Ovary (tissue), 9 donors: ENCODE measurements around the gene KCNQ5. TPM values are rescaled to one million over a fixed set of nuclear protein-coding genes. Genes with fewer than 3 reads are reported as not detected.

ENCODE experiments used
- DNase-seq, 5 donors: peaks; one replicate each; pipeline ENCODE4 v3.0.0-alpha.2; 2019 to 2020
- H3K27ac ChIP-seq, 2 donors: fragments of 200-600 bp; one replicate each; pipeline versions ENCODE4 v1.5.1 to v1.8.0; 2019 to 2022
- H3K27me3 ChIP-seq: fragments of 200-600 bp; one replicate; pipeline ENCODE4 v1.8.0; 2022
- H3K36me3 ChIP-seq: fragments of 200-600 bp; sonication (generic); one replicate; pipeline ENCODE4 v1.5.1; 2019
- H3K4me1 ChIP-seq: one replicate; pipeline ENCODE4 v1.8.1; 2013; ENCODE audit warnings: mild to moderate bottlenecking, moderate library complexity; ENCODE audit not compliant: insufficient read depth
- H3K4me3 ChIP-seq: fragments of 200-600 bp; sonication (generic); one replicate; pipeline ENCODE4 v1.5.1; 2017
- H3K9me3 ChIP-seq, 2 donors: fragments of 200-600 bp in 1 of 2; sonication (generic) in 1 of 2; one replicate each; pipeline versions ENCODE4 v1.5.1 to v1.8.1; 2013 to 2019; ENCODE audit warnings: mild to moderate bottlenecking in 1 of 2, moderate library complexity in 1 of 2
- EP300 ChIP-seq: sonication (generic); formaldehyde crosslinking; IDR thresholded peaks from one replicate; pipeline ENCODE4 v1.6.1; 2017; ENCODE audit warnings: antibody characterized with exemption
- POLR2A ChIP-seq: fragments of 450-650 bp; IDR thresholded peaks from one replicate; pipeline ENCODE4 v1.6.1; 2017; ENCODE audit warnings: antibody characterized with exemption, mild to moderate bottlenecking, moderate library complexity
- WGBS, 3 donors: extraction: QIAGEN DNeasy Blood & Tissue Kit in 1 of 3; methylation state at CpG; one replicate each; pipeline versions ENCODE4 v1.1.5 to v1.1.7; 2013 to 2017; 5-methylcytosine and 5-hydroxymethylcytosine counted together
- intact Hi-C, 4 donors: fragments of 100-400 bp; cut with DNase I; formaldehyde crosslinking; loops; one replicate each; pipeline versions ENCODE4 v1.11.0 to v1.15.1; 2022 to 2023
- polyA plus RNA-seq, 2 donors: library from polyadenylated mRNA; stranded (reverse); fragments of 200-250 nt in 1 of 2; fragments of 350-450 nt in 1 of 2; fragmentation: Illumina TruSeq in 1 of 2; extraction: RNeasy Lipid Tissue Mini Kit (QIAGEN cat#74804) in 1 of 2; gene quantifications; one replicate each; pipeline ENCODE4 v1.2.3, GENCODE V29; 2013 to 2014
- total RNA-seq, 7 donors: library from RNA; depleted of rRNA in 2 of 7; stranded (reverse); fragments of >200 nt in 2 of 7; fragmentation: NEBNext Ultra II Directional in 3 of 7; extraction: Animal tissue kit (Norgen Biotek cat#: 25700) in 3 of 7; gene quantifications; one replicate each; pipeline versions ENCODE4 v1.1.0 to v1.2.4, GENCODE V29; 2016 to 2023
- TF ChIP-seq, protein P1 (sequence below), 3 donors: fragments of 450-650 bp in 2 of 3; fragments of 200-600 bp in 1 of 3; IDR thresholded peaks; one replicate each; pipeline versions ENCODE4 v1.5.1 to v1.8.0; 2016 to 2022; ENCODE audit warnings: antibody characterized with exemption in 3 of 3, mild to moderate bottlenecking in 1 of 3
- donor health status: DM: no; HTN: no; CAD: no; lungs with moderate emphysema.
- donor health status: DM: no; HTN: no; CAD: no.
- donor health status: Bipolar disorder and iron deficiency.
- donor health status: DM: yes; HTN: yes; CAD: no.
- donor health status: DM: no; HTN: no; CAD: no.
- donor health status: DM: yes; HTN: yes; CAD: no.

KCNQ5 gene
- total and polyA plus RNA-seq, 9 donors: 0.02 to 0.80 (median 0.15) TPM; not detected in 2

DNA sequence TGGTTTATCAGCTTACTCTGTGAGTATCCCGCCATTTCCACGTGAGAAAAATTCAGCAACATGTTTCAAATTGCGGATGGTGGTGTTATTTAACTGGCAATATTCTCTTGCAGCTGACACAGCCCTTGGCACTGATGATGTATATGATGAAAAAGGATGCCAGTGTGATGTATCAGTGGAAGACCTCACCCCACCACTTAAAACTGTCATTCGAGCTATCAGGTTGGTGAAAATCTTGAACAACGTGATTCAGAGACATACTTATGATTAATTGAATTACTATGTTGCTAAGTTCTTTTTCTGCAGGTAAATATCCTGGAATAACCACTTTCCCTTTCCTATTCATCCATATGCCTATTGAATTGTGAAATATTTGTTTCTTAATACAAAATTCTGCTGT, 547.8 kb downstream of the KCNQ5 start:
- Histone ChIP-seq H3K4me3 (no peak overlapping the region), H3K9me3 (no peaks in the 10 kb centered on the region), H3K27me3 (no peaks in the 10 kb centered on the region), H3K4me1 (no peaks in the 10 kb centered on the region), H3K27ac (no peak overlapping the region), H3K36me3 (no peaks in the 10 kb centered on the region)
- DNase-seq: no peak
- TF ChIP-seq, protein P1, sequence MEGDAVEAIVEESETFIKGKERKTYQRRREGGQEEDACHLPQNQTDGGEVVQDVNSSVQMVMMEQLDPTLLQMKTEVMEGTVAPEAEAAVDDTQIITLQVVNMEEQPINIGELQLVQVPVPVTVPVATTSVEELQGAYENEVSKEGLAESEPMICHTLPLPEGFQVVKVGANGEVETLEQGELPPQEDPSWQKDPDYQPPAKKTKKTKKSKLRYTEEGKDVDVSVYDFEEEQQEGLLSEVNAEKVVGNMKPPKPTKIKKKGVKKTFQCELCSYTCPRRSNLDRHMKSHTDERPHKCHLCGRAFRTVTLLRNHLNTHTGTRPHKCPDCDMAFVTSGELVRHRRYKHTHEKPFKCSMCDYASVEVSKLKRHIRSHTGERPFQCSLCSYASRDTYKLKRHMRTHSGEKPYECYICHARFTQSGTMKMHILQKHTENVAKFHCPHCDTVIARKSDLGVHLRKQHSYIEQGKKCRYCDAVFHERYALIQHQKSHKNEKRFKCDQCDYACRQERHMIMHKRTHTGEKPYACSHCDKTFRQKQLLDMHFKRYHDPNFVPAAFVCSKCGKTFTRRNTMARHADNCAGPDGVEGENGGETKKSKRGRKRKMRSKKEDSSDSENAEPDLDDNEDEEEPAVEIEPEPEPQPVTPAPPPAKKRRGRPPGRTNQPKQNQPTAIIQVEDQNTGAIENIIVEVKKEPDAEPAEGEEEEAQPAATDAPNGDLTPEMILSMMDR (IDR thresholded peaks at IDR 0.05): no peak
- intact Hi-C loops: loop anchor here in 1 of 4 donors (2.0 kb wide), 1 partner anchor 59 kb away; no protein-coding TSS in a partner anchor
- WGBS, 3 donors: 71 to 79% (median 73%) methylated on average over 5 of the region's 5 CpGs

DNA sequence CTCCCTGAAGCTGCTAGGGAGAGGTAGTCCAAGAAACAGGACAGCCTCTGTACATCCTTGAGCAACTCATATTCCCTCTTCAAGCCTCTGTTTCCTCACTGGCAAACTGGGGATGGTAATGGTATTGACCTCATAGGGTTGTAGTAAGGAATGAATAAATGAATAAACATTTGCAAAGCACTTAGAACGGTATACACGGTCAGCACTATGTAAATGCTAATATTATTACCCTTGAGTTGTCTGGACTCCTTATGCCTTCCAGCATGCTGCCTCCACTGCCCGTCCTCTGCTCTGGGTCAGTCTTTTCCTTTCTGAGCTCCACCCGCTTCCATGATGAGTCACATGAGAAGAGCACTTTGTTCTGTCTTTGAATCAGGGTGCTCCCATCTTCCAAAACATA, 552.8 kb downstream of the KCNQ5 start:
- Histone ChIP-seq H3K4me3 (no peak overlapping the region), H3K4me1 (no peaks in the 10 kb centered on the region), H3K36me3 (no peaks in the 10 kb centered on the region), H3K27me3 (no peaks in the 10 kb centered on the region), H3K9me3 (no peaks in the 10 kb centered on the region), H3K27ac (no peak overlapping the region)
- WGBS, 3 donors: 86 to 92% (median 88%) methylated on average over 4 of the region's 4 CpGs
- DNase-seq: no peak
- intact Hi-C loops: no loop called here
- TF ChIP-seq POLR2A (no peak), EP300 (no peak)
- TF ChIP-seq, protein P1 (IDR thresholded peaks at IDR 0.05): no peak

DNA sequence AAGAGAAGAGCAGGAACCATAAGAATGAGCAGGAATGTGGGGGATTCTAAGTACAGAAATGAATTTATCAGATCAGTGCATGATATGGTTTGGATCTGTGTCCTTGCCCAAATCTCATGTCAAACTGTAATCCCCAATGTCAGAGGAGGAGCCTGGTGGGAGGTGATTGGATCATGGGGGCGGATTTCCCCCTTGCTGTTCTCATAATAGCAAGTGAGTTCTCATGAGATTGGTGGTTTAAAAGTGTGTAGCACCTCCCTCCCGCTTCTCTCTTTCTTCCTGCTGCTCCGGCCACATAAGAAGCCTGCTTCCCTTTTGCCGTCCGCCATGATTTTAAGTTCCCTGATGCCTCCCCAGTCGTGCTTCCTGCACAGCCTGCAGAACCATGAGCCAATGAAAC, 554.2 kb downstream of the KCNQ5 start:
- Histone ChIP-seq H3K36me3 (no peaks in the 10 kb centered on the region), H3K27ac (no peak overlapping the region), H3K4me1 (no peaks in the 10 kb centered on the region), H3K9me3 (no peaks in the 10 kb centered on the region), H3K27me3 (no peaks in the 10 kb centered on the region), H3K4me3 (no peak overlapping the region)
- 78 to 83% (median 82%) methylated on average over 6 of the region's 6 CpGs for WGBS, 3 donors
- no peak for DNase-seq
- TF ChIP-seq, protein P1 (IDR thresholded peaks at IDR 0.05): no peak
- TF ChIP-seq POLR2A (no peak), EP300 (no peak)
- intact Hi-C loops: no loop called here

DNA sequence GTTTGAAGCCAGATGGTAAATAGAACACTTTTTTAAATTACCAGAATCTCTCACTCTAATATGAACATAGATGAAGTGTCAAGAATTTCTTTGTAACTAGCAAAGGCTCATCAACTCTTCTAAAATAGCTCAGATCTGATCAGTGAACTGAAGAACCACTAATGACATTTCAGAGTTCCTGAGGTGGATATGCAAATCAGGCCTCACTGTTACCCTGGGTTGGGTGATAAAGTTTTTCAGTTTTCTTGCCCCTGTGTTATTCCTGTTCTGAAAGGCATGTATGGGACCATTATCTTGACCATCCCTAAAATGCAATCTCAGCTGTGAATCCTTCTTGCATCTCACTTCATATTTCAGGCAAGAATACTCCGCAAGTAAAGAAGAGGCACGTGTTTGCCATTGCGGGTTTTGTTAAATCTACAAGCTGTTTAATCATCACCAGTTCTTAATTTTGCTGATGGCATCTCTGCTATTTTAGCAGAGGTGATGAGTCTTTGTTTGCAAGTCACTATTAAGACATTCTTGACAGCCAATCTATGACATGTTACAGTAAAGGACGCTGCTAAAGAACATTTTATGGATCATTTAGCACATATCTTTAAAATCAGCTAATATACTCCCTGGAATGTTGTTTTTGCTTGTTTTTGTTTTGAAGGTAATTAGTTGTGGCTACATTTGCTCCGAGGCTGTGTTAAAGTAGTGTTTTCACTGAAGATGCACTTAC, 555.5 kb downstream of the KCNQ5 start:
- TF ChIP-seq EP300 (no peak), POLR2A (no peak)
- TF ChIP-seq, protein P1 (IDR thresholded peaks at IDR 0.05): no peak
- intact Hi-C loops: no loop called here
- no peak overlapping the region for H3K27ac ChIP-seq
- H3K4me1 ChIP-seq: no peaks in the 10 kb centered on the region
- no peak for DNase-seq
- WGBS, 3 donors: 66 to 75% (median 69%) methylated on average over 5 of the region's 5 CpGs
- no peak overlapping the region for H3K4me3 ChIP-seq
- H3K27me3 ChIP-seq: no peaks in the 10 kb centered on the region
- no peaks in the 10 kb centered on the region for H3K9me3 ChIP-seq
- H3K36me3 ChIP-seq: no peaks in the 10 kb centered on the region
